Measurements from ENCODE around the gene PGAP3. TPM values are rescaled to one million over a fixed set of nuclear protein-coding genes. Genes with fewer than 3 reads are reported as not detected.
A peak's percentile ranks its signal among the peaks of the same experiment; 100 is the strongest.

Gene PGAP3
- total RNA-seq, 3 donors from 2014 or later, result 11.7 to 23.7 (median 21.6) TPM

- no peak for DNase-seq (ENCODE audit: low spot score in 2 of 2)
- intact Hi-C loops (cut with DNase I; ENCODE audit: low total_unique reads), result no loop called here
- Histone ChIP-seq H3K27me3 (no peaks in the 10 kb centered on the region), H3K9me3 (no peaks in the 10 kb centered on the region), H3K27ac (peak overlapping the region; percentile 87 to 91), H3K4me3 (peak overlapping the region in 1 of 3 donors; percentile 15), H3K36me3 (no peaks in the 10 kb centered on the region), H3K4me1 (peaks cover 10 to 16% of the 10 kb centered on the region in 2 donors)
- TF ChIP-seq POLR2AphosphoS5 (IDR thresholded peaks at IDR 0.05) (no peak), POLR2A (IDR thresholded peaks at IDR 0.05) (no peak), CTCF (IDR thresholded peaks at IDR 0.05) (no peak)
These were observed 12.3 kb downstream of the PGAP3 start for GRCh38 chr17:39675390-39676082.

GRCh38 chr17:39674702-39675389 lies 13.0 kb downstream of the PGAP3 start:
- Histone ChIP-seq H3K27ac (peak overlapping the region; percentile 87 to 91), H3K36me3 (no peaks in the 10 kb centered on the region), H3K4me1 (peaks cover 10 to 16% of the 10 kb centered on the region in 2 donors), H3K27me3 (peaks cover 0 to 4% of the 10 kb centered on the region in 2 donors), H3K9me3 (no peaks in the 10 kb centered on the region), H3K4me3 (no peak overlapping the region)
- TF ChIP-seq POLR2AphosphoS5 (IDR thresholded peaks at IDR 0.05) (peak in 1 of 3 donors; percentile 27), POLR2A (IDR thresholded peaks at IDR 0.05) (no peak)
- intact Hi-C loops (cut with DNase I; ENCODE audit: low total_unique reads), result no loop called here
- peak; percentile 77 to 90 for DNase-seq (ENCODE audit: low spot score in 2 of 2)

- no peak overlapping the region for H3K4me3 ChIP-seq
- no peaks in the 10 kb centered on the region for H3K9me3 ChIP-seq
- no peaks in the 10 kb centered on the region for H3K36me3 ChIP-seq
- H3K27me3 ChIP-seq, result peaks cover 0 to 6% of the 10 kb centered on the region in 2 donors
- peak overlapping the region; percentile 87 to 91 for H3K27ac ChIP-seq
- no peak for TF ChIP-seq POLR2AphosphoS5 (IDR thresholded peaks at IDR 0.05)
- TF ChIP-seq POLR2A (IDR thresholded peaks at IDR 0.05), result no peak
- TF ChIP-seq CTCF (IDR thresholded peaks at IDR 0.05), result no peak
- peaks cover 10 to 16% of the 10 kb centered on the region in 2 donors for H3K4me1 ChIP-seq
- DNase-seq (ENCODE audit: low spot score in 2 of 2), result no peak
- intact Hi-C loops (cut with DNase I; ENCODE audit: low total_unique reads), result no loop called here
These were observed 13.7 kb downstream of the PGAP3 start for GRCh38 chr17:39674179-39674578.

GRCh38 chr17:39673335-39674081 lies 14.3 kb downstream of the PGAP3 start:
- H3K27ac ChIP-seq, result peak overlapping the region; percentile 87 to 91
- intact Hi-C loops (cut with DNase I; ENCODE audit: low total_unique reads), result no loop called here
- no peaks in the 10 kb centered on the region for H3K36me3 ChIP-seq
- TF ChIP-seq CTCF (IDR thresholded peaks at IDR 0.05) (no peak), POLR2A (IDR thresholded peaks at IDR 0.05) (no peak), POLR2AphosphoS5 (IDR thresholded peaks at IDR 0.05) (no peak)
- peaks cover 0 to 6% of the 10 kb centered on the region in 2 donors for H3K27me3 ChIP-seq
- H3K4me1 ChIP-seq, result peaks cover 11 to 16% of the 10 kb centered on the region in 2 donors
- no peak overlapping the region for H3K4me3 ChIP-seq
- no peak for DNase-seq (ENCODE audit: low spot score in 2 of 2)
- H3K9me3 ChIP-seq, result no peaks in the 10 kb centered on the region

GRCh38 chr17:39672522-39673334 lies 15.1 kb downstream of the PGAP3 start:
- H3K9me3 ChIP-seq, result no peaks in the 10 kb centered on the region
- peak overlapping the region; percentile 68 to 70 for H3K27ac ChIP-seq
- no peaks in the 10 kb centered on the region for H3K36me3 ChIP-seq
- peaks cover 18 to 21% of the 10 kb centered on the region in 2 donors for H3K4me1 ChIP-seq
- DNase-seq (ENCODE audit: low spot score in 2 of 2), result no peak
- H3K27me3 ChIP-seq, result peaks cover 0 to 6% of the 10 kb centered on the region in 2 donors
- no peak overlapping the region for H3K4me3 ChIP-seq
- no peak for TF ChIP-seq POLR2AphosphoS5 (IDR thresholded peaks at IDR 0.05)
- peak in 1 of 3 donors; percentile 4 for TF ChIP-seq CTCF (IDR thresholded peaks at IDR 0.05)
- no peak for TF ChIP-seq POLR2A (IDR thresholded peaks at IDR 0.05)
- intact Hi-C loops (cut with DNase I; ENCODE audit: low total_unique reads), result no loop called here

All from breast epithelium (tissue), 4 donors.